Smooth muscle cell (in vitro differentiated cells): ENCODE data around the gene FBXO31. TPM values are rescaled to one million over a fixed set of nuclear protein-coding genes. Genes with fewer than 3 reads are reported as not detected.
A peak's percentile ranks its signal among the peaks of the same experiment; 100 is the strongest.

Experiments used
- DNase-seq: peaks from one replicate; lab custom pipeline; 2025; ENCODE audit not compliant: unreplicated experiment; lab: John Stamatoyannopoulos, UW
- H2AFZ ChIP-seq: fragments of 200-600 bp; sonication (generic); 2 replicates; pipeline ENCODE4 v1.6.0; 2016; ENCODE audit warnings: antibody characterized with exemption, low read depth, mild to moderate bottlenecking
- H3F3A ChIP-seq: fragments of 200-600 bp; sonication (generic); 2 replicates; pipeline ENCODE4 v1.6.0; 2017; ENCODE audit warnings: antibody characterized with exemption, low read depth
- H3K27ac ChIP-seq: fragments of 200-600 bp; sonication (generic); 2 replicates; pipeline ENCODE4 v1.5.1; 2016; ENCODE audit warnings: low read depth, mild to moderate bottlenecking
- H3K27me3 ChIP-seq: fragments of 200-600 bp; sonication (generic); 2 replicates; pipeline ENCODE4 v1.6.1; 2016; ENCODE audit warnings: low read depth, mild to moderate bottlenecking
- H3K36me3 ChIP-seq: fragments of 200-600 bp; sonication (generic); 2 replicates; pipeline ENCODE4 v1.5.1; 2016; ENCODE audit warnings: low read depth
- H3K4me1 ChIP-seq: fragments of 200-600 bp; sonication (generic); 2 replicates; pipeline ENCODE4 v1.5.1; 2016; ENCODE audit warnings: low read depth
- H3K4me2 ChIP-seq: fragments of 200-600 bp; sonication (generic); 2 replicates; pipeline ENCODE4 v1.6.0; 2016; ENCODE audit warnings: mild to moderate bottlenecking
- H3K4me3 ChIP-seq: fragments of 200-600 bp; sonication (generic); 2 replicates; pipeline ENCODE4 v1.5.1; 2016; ENCODE audit warnings: mild to moderate bottlenecking
- H3K79me2 ChIP-seq: fragments of 200-600 bp; sonication (generic); 2 replicates; pipeline ENCODE4 v1.6.0; 2016; ENCODE audit warnings: low read depth, mild to moderate bottlenecking
- H3K9ac ChIP-seq: fragments of 200-600 bp; sonication (generic); 2 replicates; pipeline ENCODE4 v1.6.0; 2016; ENCODE audit warnings: low read depth
- H3K9me3 ChIP-seq: fragments of 200-600 bp; sonication (generic); replicated peaks from 2 replicates; pipeline ENCODE4 v1.5.1; 2016; ENCODE audit warnings: low read depth
- H4K20me1 ChIP-seq: fragments of 200-600 bp; sonication (generic); 2 replicates; pipeline ENCODE4 v1.6.0; 2016; ENCODE audit warnings: low read depth
- CTCF ChIP-seq: fragments of 200-600 bp; sonication (generic); IDR thresholded peaks from 2 replicates; pipeline ENCODE4 v1.5.1; 2017; ENCODE audit warnings: borderline replicate concordance, mild to moderate bottlenecking, antibody characterized with exemption; ENCODE audit not compliant: insufficient read depth, poor library complexity, severe bottlenecking
- WGBS: methylation state at CpG from one replicate; pipeline ENCODE4 v1.1.7; 2016; ENCODE audit warnings: low lambda C conversion rate; 5-methylcytosine and 5-hydroxymethylcytosine counted together
- polyA plus RNA-seq: library from polyadenylated mRNA; unstranded; fragments of >200 nt; fragmentation: Nextera tagmentation; extraction: Ambion mirVana; gene quantifications from 2 replicates; pipeline ENCODE4 v1.2.1, GENCODE V29; 2016
- total RNA-seq: library from RNA; depleted of rRNA; stranded (reverse); fragments of >200 nt; gene quantifications from 2 replicates; pipeline ENCODE4 v1.2.3, GENCODE V29; 2014

FBXO31 gene
- total and polyA plus RNA-seq, 2 experiments from 2014 or later, result 13.9 to 25.6 TPM

- no peak overlapping the region for H3K9ac ChIP-seq
- no peak overlapping the region for H3K4me3 ChIP-seq
- peaks cover 24% of the 10 kb centered on the region for H4K20me1 ChIP-seq
- H2AFZ ChIP-seq, result no peak overlapping the region
- 75% methylated on average over 6 of the region's 6 CpGs for WGBS
- H3K36me3 ChIP-seq, result no peaks in the 10 kb centered on the region
- H3K4me2 ChIP-seq, result no peak overlapping the region
- no peak overlapping the region for H3K27ac ChIP-seq
- H3K27me3 ChIP-seq, result no peaks in the 10 kb centered on the region
- DNase-seq, result no peak
- no peak for TF ChIP-seq CTCF
- no peaks in the 10 kb centered on the region for H3K79me2 ChIP-seq
- H3F3A ChIP-seq, result no peaks in the 10 kb centered on the region
- no peaks in the 10 kb centered on the region for H3K4me1 ChIP-seq
- no peaks in the 10 kb centered on the region for H3K9me3 ChIP-seq
Measured at GRCh38 chr16:87418644-87419043, 35.1 kb upstream of the FBXO31 start.

- no peak for TF ChIP-seq CTCF
- no peaks in the 10 kb centered on the region for H3K36me3 ChIP-seq
- H3K9me3 ChIP-seq, result no peaks in the 10 kb centered on the region
- no peak for DNase-seq
- no peak overlapping the region for H3K27ac ChIP-seq
- H3K4me3 ChIP-seq, result no peak overlapping the region
- no peaks in the 10 kb centered on the region for H3K4me1 ChIP-seq
- no peaks in the 10 kb centered on the region for H3F3A ChIP-seq
- no peak overlapping the region for H3K4me2 ChIP-seq
- peaks cover 24% of the 10 kb centered on the region for H4K20me1 ChIP-seq
- no peaks in the 10 kb centered on the region for H3K27me3 ChIP-seq
- H3K9ac ChIP-seq, result no peak overlapping the region
- WGBS, result 99% methylated on average over 18 of the region's 18 CpGs
- no peak overlapping the region for H2AFZ ChIP-seq
- H3K79me2 ChIP-seq, result no peaks in the 10 kb centered on the region
Measured at GRCh38 chr16:87418216-87418615, 34.6 kb upstream of the FBXO31 start.

GRCh38 chr16:87417528-87417910 is 33.9 kb upstream of the FBXO31 start:
- H3K4me2 ChIP-seq, result no peak overlapping the region
- peaks cover 24% of the 10 kb centered on the region for H4K20me1 ChIP-seq
- no peak overlapping the region for H3K9ac ChIP-seq
- no peak overlapping the region for H3K4me3 ChIP-seq
- no peaks in the 10 kb centered on the region for H3F3A ChIP-seq
- no peaks in the 10 kb centered on the region for H3K9me3 ChIP-seq
- H3K27ac ChIP-seq, result no peak overlapping the region
- H3K4me1 ChIP-seq, result no peaks in the 10 kb centered on the region
- no peaks in the 10 kb centered on the region for H3K27me3 ChIP-seq
- 98% methylated on average over 13 of the region's 13 CpGs for WGBS
- no peaks in the 10 kb centered on the region for H3K79me2 ChIP-seq
- H3K36me3 ChIP-seq, result no peaks in the 10 kb centered on the region
- no peak for TF ChIP-seq CTCF
- no peak overlapping the region for H2AFZ ChIP-seq
- no peak for DNase-seq

DNA sequence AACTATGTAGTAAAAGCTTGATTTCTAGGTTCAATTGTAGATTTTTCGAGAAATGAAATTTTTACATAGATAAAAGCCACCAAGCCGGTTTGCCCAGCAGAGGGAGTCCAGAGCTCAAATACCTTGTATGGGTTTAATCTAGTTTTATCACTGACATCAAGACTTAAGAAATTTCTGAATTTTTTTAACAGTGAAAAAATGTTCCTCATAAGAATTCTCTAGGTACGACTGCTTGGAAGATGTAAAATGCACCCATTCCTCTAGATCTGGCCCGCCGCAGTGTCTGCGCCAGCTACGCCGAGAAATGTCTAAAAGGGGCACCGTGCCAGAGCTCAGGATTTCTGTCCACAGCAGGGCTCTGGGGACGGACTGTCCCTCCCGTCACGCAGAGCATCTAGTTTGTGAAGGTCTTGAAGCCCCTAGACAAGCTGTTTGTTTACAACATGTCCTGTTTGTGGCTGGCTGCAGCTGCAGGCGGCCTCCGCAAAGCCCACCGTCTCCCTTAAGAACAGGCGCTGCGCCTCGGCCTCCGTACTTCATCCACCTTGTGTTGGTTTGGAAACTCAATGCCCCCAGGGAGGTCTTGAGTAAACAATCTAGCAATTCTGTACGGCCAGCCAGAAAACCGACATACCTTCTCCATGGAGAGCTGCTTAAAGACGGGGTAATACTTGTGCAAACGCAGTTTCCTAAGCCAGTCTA is 33.4 kb upstream of the FBXO31 start:
- TF ChIP-seq CTCF, result peak; percentile 72
- no peak overlapping the region for H3K4me2 ChIP-seq
- H3K9ac ChIP-seq, result no peak overlapping the region
- DNase-seq, result no peak
- no peak overlapping the region for H3K4me3 ChIP-seq
- no peak overlapping the region for H3K27ac ChIP-seq
- H3K9me3 ChIP-seq, result no peaks in the 10 kb centered on the region
- H2AFZ ChIP-seq, result no peak overlapping the region
- 95% methylated on average over 23 of the region's 23 CpGs for WGBS
- no peaks in the 10 kb centered on the region for H3K27me3 ChIP-seq
- H3K36me3 ChIP-seq, result no peaks in the 10 kb centered on the region
- peaks cover 24% of the 10 kb centered on the region for H4K20me1 ChIP-seq
- no peaks in the 10 kb centered on the region for H3K79me2 ChIP-seq
- H3F3A ChIP-seq, result no peaks in the 10 kb centered on the region
- H3K4me1 ChIP-seq, result no peaks in the 10 kb centered on the region
